Activated CD8-positive, alpha-beta memory T cell treated with anti-CD3 and anti-CD28 coated beads, Interleukin-2, amount 50 U/mL, for 24 hours (primary cell): Measurements from ENCODE around the gene ZCCHC24.

Experiments used
- DNase-seq: peaks from one replicate; pipeline ENCODE4 v3.0.0-alpha.2; 2020; ENCODE audit errors: extremely low read depth

ZCCHC24 gene

DNA sequence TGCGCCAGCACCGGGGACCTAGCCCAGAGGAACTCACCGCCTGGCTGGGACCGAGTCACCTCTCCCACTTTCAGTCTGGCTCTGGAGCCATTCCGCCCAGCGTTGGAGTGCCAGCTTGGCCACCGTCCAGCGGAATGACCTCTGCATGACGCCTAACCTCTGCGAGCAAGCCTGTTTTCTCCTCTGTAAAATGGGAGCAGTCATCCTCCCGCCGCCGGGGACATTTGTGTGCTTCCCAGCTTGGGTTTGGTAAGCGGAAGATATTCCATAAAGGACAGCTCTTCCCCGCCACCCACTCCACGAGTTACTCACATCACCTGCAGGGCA lies 1.3 kb upstream of the ZCCHC24 start:
- no peak for DNase-seq

DNA sequence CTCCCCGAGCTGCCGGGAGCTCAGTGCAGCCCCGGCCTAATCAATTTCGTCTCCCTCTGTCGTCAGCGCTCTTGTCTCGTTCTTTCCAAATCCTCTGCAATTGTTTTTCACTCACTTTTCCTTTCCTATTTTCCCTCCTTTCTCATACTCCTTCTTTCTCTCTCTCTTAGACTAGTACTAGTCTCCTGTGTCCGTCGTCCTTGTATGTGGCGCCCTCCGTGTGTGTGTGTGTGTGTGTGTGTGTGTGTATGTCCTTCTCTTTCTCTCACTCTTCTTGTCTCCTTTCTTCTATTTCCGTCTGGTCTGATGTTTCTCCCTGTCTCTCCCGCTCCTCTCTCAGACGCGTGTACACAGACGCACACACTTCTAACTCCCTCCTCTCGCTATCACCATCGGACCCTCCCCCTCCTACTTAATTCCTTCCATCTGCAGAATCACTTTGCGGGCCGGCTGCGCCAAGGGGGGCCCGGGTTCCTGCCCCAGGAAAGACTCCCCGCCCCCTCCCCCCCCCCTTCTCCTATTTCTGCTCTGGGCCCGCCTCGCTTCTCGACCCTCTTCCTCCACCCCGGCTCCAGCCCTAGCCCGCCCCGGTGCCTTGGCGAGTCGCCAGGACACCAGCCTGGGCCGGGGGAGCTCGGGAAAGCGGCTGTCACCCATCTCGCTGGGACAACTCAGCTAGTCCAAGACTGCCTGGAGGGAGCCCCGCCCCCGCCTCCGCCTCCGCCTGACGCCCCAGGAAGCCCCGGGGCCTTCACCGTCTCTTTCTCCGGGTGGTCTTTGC lies 743 bp upstream of the ZCCHC24 start:
- no peak for DNase-seq

DNA sequence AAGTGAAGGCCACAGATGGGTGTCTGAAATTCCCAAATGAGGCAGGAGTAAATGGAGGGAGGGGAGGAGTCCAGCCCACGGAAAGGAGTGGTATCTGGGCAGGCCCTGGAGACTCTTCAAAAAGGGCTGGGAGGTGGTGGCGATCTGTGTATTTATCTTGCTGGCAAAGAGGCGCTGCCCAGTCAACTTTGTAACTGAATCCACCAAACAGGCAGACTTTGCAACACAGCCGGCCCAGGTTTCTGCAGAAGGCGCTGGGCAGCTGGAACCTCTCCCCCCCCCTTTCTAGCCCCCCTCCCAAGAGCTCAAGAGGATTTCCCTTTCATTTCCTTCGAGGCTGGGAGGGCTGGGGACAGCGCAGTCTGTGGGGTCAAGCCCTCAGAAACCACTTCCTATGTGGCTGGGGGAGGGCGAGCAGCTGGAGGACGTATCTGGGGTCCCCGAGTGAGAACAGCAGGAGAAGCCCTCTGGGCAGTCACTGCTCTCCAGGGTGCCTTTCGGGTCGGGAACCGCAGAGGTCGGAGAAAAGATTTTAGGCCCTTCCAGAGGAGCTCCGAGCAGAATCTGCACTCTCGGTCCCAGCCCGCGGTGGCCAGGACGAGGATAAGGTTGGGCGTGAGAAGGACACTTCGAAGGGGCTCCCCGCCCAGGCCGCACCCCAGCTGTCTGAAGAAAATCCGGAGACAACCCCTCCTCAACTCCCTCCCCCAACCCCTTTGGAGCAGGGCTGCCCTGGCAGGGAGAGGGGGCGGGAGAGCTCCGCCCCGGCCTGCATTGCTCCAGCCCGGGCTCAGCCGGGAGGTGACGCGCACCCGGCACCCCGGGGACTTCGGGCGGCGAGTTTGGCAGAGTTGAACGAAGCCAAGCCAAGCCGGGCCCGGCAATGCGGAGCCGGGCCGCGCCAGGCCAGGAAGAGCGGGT lies 965 bp downstream of the ZCCHC24 start:
- no peak for DNase-seq

DNA sequence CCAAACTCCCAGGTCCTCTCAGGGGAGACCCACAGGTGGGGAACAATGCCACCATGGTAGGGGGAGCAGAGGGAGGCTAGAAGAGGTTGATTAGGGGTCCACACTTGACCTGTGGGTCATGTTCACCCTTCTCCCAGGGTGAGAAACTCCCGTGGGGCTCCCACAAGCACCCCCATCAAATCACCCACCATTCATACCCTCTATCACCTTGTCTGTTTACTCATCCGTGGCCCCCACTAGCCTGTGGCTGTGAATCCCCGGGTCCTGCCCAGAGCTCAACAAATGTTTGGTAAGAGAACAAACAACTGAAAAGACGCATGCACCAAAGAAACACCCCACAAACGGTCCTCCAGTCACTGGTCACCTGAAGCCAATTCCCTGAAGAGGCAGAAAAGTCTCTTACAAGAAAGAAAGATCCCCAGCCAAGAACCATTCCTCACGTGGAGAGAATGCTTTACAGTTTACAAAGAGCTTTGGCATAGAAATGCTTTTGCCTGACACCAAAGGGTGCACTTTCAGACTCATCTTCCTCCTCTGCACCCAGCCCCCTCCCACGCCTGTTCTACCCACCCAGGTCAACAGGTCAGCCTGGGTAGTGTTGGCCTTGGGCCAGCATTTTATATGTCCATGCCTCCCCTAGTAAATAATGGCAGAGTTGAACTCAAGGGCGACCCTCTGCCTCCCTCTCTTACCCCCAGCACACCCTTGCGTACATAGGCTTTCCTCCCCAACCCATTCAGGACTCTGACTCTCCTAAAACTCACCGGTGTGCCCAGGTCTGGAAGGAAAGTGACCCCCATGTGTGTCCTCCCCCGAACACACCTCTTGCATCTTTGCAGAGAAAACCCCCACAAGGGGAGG lies 1.9 kb downstream of the ZCCHC24 start:
- DNase-seq, result no peak

DNA sequence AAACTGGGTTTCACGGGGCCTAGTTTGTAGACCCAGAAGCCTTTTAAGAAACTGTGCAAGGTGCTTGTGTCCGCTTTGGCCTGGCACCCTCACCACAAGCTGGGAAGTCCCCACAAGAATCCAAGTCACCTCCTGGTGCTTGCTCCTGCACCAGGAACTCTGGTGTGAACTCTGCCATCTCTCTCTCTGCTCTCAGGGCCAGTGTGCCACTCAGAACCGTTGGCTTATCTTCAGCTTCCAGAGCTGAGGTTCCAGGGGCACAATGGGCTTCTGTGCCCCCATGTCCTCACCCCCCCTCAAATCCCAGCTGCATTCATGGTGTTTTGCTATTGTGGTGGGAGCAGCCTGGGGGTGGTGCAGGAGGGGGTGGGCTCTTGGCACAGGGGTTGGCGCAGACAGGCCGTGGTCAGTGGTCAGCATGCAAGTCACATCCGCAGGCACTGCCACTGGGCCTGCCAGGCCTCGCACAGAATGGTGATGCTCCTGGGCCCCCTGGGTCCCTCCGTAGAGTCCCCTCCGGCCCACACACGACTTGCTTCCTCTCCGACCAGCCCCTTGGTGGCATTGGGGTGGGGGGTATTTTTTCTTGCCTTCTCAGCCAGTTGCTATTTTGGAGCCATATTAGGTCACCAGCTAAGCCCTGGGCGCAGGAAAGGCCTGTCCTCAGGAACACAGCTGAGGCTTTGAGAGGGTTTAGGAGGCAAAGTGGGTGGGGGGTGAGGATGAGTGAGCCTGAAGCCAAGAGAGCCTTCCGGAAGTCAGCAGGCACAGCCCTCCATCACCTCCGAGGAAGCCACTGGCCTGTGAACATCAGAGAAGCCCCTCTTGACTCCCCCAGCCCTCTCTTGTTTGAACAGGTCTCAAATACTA lies 3.0 kb downstream of the ZCCHC24 start:
- no peak for DNase-seq

DNA sequence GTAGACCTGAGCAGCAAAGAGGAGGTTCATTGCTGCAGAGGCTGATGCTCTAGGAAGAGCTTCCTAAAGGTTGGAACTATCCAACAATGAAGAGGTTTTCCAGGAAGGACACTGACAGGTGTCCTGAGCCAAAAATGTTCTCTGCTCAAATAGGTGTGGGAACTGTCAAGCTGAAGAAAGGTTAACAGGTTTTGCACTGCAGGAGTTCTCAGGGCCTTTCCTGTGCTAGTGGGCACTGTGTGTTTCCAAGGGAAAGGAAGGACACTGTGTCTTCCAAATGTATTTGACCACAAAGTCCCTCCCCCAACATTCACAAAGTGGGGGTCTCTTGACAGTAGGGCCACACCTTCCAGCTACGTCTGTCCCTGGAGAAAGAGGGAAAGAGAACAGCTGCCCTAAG lies 4.0 kb downstream of the ZCCHC24 start:
- no peak for DNase-seq

DNA sequence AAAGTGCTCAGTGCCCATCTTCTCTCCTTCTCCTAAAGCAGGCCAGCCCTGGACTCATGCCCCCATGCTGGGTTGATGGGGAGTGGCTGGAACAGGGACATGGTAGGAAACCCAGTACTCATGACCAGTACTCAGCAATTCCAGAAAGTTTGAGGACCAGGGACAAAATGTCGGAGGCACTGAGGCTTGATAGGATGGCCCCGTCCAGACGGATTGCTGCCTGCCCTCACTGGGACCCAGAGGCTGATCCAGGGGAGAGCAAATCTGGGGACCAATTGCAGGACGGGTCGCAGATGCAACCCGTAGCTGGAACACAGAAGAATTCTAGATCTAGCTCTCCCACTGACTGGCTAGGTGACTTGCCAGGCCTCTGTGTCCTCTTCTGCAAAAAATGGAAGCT lies 5.1 kb downstream of the ZCCHC24 start:
- DNase-seq, result no peak

DNA sequence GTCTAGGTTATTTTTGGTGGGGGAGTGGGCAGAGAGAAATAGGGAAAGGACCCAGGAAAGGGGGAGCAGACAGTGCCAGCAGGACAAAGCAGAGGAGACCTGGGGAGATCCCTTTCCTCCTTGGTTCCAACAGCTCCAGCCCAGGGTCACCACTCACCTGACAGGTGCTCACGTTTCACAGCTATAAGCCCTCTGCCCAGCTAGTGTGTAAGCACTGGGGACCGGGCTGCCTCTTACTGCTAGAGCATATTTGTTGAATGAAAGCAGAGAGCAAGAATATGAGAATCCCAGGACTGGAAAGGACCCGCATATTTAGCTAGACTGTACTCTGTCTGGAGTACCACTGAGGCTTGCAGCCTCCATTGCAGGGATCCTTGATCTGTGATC lies 6.7 kb downstream of the ZCCHC24 start:
- no peak for DNase-seq

DNA sequence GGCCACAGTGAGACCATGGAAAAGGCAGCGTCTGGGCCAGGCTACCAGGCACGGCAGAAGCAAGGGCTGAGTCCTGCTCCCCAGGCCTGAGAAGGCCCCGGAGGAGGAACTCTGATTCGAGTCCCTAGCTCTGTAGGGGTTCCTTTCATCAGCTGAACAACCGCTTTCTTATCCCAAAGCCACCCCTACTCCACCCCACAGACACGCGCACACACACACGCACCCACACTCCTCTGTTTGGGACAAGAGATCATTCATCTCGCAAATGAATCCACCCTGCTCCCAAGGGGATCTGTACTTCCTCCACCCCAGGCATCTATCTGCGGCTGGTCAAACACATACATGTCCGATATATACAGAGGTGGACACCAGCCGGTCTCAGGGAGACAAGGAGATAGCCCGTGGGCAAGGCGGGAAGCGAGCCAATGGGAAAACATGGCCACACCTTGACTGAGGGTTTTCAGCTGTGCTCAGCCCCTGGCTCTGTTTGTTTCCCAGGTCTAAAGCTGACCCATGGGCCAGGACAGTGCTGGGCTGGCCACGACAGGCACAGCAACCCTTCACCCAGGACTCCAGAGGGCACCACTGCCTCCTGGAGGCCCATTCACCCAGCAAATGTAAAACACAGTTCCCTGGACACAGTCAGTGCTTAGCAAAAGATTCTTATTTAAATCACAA lies 7.3 kb downstream of the ZCCHC24 start:
- DNase-seq, result no peak

DNA sequence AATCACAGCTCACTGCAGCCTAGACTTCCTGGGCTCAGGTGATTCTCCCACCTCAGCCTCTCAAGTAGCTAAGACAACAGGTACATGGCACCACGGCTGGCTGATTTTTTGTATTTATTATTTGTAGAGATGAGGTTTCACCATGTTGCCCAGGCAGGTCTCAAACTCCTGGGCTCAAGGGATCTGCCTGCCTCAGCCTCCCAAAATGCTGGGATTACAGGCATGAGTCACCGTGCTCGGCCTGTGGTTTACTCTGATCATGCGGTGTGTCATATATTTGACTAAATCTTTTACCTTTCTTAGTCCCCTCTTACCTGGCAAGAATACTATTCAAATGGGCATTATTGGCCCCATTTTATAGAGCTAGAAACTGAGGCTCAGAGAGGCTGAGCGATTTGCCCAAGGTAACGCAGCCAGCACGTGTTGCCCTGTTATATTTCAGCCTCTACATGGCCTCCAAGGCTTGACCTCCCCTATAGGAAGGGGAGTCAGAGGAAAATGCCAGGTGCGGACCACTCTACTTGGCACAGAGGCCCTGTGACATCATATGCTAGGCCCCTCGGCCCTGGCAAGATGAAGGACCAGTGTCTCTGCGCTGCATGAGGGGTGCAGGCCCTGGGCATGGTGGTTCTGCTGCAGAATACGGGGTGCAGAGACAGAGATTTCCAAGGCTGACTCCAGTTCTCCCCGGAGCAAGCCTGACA lies 8.2 kb downstream of the ZCCHC24 start:
- no peak for DNase-seq

DNA sequence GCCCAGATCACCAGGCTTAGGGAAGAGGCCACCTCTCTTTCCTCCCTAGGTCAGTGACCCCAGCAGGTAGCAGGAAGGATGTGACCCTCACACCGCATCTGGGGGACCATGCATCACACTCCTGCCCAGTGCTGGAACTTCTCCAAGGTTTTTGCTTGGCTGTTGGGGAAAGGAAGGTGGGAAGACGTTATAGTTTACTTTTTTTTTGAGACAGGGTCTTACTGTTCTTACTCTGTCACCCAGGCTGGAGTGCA lies 8.6 kb downstream of the ZCCHC24 start:
- no peak for DNase-seq

DNA sequence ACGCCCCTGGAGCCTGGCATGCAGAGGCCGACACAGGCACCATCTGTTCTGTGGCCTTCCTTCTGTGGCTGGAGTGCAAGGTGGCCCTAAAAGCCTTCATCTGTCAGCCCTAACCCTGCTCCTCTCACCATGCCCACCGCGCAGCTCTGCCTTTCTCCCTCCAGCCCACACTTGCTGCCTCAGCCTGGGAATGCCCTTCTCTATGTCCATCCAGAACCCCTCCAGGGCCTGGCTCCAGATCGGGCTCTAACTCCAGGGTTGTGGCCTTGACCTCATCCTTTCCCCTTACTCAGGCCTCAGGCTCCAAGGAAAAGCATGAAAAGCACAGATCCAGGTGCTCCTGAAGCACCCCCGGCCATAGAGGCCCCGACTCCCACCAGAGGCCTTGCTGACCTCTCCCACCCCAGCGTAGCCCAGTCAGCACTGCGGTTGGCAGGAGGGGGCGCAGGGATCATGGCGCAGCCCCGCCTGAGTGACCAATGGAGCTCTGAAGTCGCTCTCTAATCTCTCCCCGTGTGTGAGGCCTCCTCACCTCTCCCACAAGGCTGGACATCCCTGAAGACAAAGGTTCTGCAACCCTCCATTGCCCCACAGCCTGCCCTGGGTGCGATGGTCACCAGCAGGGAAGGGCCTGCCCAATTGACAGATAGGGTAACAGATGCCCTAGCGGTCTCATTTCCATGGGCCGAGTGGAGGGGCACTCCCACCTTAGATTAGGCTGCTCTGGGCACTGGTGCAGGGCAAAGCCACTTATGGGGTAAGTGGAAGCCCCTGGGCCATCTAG lies 9.2 kb downstream of the ZCCHC24 start:
- DNase-seq, result no peak

DNA sequence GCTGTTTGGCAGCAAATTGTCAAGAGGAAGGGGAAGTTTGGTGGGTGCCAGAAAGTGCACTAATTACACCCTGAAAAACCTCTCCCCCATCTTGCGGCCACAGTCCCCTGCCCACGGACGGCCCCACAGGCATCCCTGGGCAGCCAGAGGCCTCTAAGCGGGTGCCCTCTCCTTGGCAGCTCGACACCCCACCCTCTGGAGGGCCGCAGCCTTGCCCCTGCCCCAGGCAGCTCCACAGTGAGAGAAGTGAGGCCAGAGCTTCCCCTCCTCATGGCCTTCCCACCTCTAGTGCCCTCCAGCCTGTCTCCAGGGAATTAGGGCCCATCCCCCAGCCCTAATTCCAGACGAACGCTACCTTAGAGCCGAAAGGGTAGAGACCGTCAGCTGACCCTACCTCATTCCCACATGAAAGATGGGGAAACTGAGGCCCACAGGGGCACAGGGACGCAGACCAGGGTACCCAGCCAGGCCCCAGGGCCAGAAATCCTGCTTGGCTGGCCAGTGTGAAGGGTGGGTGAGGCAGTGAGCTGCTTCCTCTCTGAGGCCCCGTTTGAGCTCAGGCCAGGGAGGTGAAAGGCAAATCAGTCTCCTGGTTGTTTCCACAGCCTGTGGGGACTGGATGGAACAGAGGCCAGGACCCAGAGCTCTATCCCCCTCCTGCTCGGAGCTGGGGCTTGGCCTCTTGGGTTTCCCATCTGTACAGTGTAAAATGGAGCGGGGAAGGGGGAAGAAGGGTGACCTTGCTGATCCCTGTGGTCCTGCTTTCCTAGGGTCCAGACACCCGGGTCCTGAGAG lies 10.0 kb downstream of the ZCCHC24 start:
- DNase-seq, result no peak

DNA sequence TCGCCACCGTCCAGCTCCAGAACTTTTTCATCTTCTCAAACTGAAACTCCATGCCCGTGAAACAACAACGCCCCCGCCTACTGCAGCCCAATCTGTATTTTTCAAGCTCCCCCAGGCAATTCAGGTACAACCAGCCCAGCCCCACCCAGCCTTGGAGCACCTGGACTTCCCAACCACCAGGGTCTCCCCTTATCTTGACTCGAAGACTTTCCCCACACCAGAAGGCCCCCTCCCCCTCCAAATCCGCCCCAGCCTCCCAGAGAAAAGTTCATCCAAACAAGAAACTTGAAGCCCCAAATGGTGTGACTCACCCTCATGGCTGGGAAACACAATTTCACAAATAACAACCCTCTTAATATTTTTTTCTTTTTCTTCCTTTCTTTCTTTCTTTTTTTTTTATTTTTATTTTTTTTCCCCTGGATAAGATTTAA lies 10.6 kb downstream of the ZCCHC24 start:
- DNase-seq, result no peak

DNA sequence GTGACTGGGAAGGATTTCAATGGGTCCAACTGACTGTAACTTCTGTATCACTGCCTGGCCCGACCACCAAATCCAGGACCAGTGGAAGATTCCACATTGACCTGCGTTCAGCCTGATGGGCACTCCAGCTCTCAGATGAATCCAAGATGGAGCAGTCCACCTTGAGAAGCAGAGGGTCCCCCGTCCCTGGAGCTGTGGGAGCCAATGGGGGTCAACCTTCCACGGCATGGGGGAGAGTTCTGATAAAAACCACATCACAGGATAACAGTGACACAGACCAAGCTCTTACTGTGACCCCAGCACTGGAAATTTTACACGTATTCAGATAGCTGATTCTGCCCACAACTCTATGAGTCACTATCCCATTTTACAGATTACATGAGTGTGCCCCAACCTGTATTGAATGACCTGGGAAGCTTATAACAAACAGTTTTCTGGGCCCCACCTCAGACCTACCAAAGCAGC lies 11.2 kb downstream of the ZCCHC24 start:
- DNase-seq, result no peak

DNA sequence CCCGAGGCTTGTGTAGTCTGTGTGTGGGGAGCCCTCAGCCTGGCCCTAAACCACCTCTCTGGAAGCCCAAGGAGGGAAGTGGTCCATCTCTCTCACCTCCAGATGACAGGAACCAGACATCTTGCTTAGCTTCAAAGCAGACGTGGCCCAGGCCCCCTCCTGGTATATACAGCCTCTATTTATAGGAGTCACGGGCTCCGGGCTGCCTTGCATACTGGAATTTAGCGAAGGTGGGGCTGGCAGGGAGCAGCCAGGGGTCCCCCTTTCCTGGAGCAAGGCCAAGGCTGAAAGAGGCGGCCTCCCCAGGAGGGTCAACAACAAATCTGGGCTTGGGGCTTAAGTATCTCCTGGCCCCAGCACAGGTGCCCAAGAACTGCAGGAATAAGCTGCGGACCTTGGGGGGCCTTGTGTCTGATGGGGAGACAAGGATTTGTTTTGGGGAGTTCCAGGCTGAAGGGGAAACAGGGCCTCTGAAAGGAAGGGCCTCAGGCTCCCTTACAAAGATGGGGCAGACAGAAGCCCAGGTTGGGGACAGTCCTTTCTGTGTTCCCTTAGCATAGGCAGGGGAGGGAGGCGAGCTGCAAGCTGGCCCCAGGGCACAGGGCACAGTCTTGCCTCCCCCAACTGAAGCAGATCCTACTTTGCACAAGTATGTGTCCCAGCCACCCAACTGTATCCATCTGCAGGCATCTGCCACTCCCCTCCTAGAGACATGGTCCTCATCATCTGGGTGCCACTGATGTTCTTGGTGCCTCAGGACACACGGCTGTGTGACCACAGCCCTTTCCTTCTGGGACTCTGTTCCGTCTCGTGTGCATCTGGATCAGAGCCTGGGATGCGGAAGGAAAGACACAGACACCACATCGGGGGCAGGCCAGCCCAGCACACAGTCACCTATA lies 11.9 kb downstream of the ZCCHC24 start:
- no peak for DNase-seq
